Suprapubic skin (tissue), 3 donors: ENCODE data around the gene SDHB.
"Not testable (repeated sequence)": the region's sequence is repeated elsewhere in the genome, so short reads cannot be mapped to it uniquely, and the experiment has no call there.

Experiments
- CTCF ChIP-seq, 2 donors: fragments of 200-600 bp in 1 of 2; fragments of 450-650 bp in 1 of 2; sonication (generic) in 1 of 2; IDR thresholded peaks; one replicate each; pipeline ENCODE4 v1.5.1; 2016 to 2019; ENCODE audit warnings: antibody characterized with exemption in 2 of 2, mild to moderate bottlenecking in 1 of 2, moderate library complexity in 1 of 2
- POLR2A ChIP-seq, 2 donors: fragments of 450-650 bp; IDR thresholded peaks; one replicate each; pipeline ENCODE4 v1.6.1; 2017; ENCODE audit warnings: antibody characterized with exemption in 2 of 2, mild to moderate bottlenecking in 2 of 2, moderate library complexity in 2 of 2

DNA sequence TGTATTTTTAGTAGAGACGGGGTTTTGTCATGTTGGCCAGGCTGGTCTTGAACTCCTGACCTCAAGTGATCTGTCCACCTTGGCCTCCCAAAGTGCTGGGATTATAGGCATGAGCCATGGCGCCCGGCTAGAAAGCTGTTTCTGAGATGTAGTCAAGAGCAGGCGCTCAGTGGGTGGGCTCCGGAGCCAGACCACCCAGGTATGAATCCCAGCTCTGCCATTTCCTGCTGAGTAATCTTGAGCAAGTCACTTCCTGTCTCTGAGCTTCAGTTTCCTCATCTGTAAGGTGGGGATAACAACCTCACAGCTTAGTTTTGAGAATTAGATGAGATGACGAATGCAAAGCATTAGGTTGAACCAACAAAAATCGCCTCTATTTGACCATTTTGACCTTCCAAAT, 8.9 kb upstream of the SDHB start:
- TF ChIP-seq CTCF, POLR2A (IDR thresholded peaks at IDR 0.05): not testable (repeated sequence)
